PC-9 (cell line): Measurements from ENCODE around the gene METTL27. TPM values are rescaled to one million over a fixed set of nuclear protein-coding genes. Genes with fewer than 3 reads are reported as not detected.
"Not testable (repeated sequence)": the region's sequence is repeated elsewhere in the genome, so short reads cannot be mapped to it uniquely, and the experiment has no call there.

Experiments
- BruUV-seq: library from RNA; stranded (reverse); fragments of 400-500 nt; replicated peaks from 2 replicates; lab custom pipeline; 2021; lab: Mats Ljungman, UMichigan
- CTCF ChIA-PET: fragments of 300-600 bp; sonication (Branson Sonifier 250); formaldehyde crosslinking; loops from one replicate; lab custom pipeline; 2022; ENCODE audit warnings: antibody characterized with exemption; lab: Charles Lee
- POLR2A ChIA-PET: fragments of 300-600 bp; sonication (Branson Sonifier 250); formaldehyde crosslinking; loops from one replicate; lab custom pipeline; 2022; ENCODE audit warnings: antibody characterized with exemption; ENCODE audit not compliant: unreplicated experiment; lab: Charles Lee
- DNase-seq, 2 experiments: peaks; one replicate each; pipeline versions ENCODE4 v3.0.0 to v3.0.0-alpha.2; 2015 to 2022; ENCODE audit warnings: mixed read lengths in 1 of 2
- H2AFZ ChIP-seq: fragments of 200-600 bp; sonication (generic); 2 replicates; pipeline ENCODE4 v1.8.1; 2017; ENCODE audit warnings: antibody characterized with exemption
- H3F3A ChIP-seq: fragments of 200-600 bp; sonication (generic); 2 replicates; pipeline ENCODE4 v1.8.1; 2017; ENCODE audit warnings: antibody characterized with exemption, mild to moderate bottlenecking, low read depth; ENCODE audit not compliant: insufficient read depth
- H3K27ac ChIP-seq: fragments of 200-600 bp; sonication (generic); 2 replicates; pipeline ENCODE4 v1.6.1; 2016; ENCODE audit warnings: mixed run types
- H3K27me3 ChIP-seq: fragments of 200-600 bp; sonication (generic); 2 replicates; pipeline ENCODE4 v1.6.1; 2016; ENCODE audit warnings: low read depth, mixed run types; ENCODE audit not compliant: insufficient read depth
- H3K36me3 ChIP-seq: fragments of 200-600 bp; sonication (generic); 2 replicates; pipeline ENCODE4 v1.6.1; 2016; ENCODE audit warnings: low read depth, mixed run types
- H3K4me1 ChIP-seq: fragments of 200-600 bp; sonication (generic); replicated peaks from 2 replicates; pipeline ENCODE4 v1.6.1; 2016; ENCODE audit warnings: mixed run types; ENCODE audit not compliant: insufficient read depth
- H3K4me2 ChIP-seq: fragments of 200-600 bp; sonication (generic); 2 replicates; pipeline ENCODE4 v1.6.1; 2017; ENCODE audit warnings: mixed run types
- H3K4me3 ChIP-seq: fragments of 200-600 bp; sonication (generic); 2 replicates; pipeline ENCODE4 v1.6.1; 2016; ENCODE audit warnings: mixed run types
- H3K79me2 ChIP-seq: fragments of 200-600 bp; sonication (generic); 2 replicates; pipeline ENCODE4 v1.6.1; 2017; ENCODE audit warnings: low read depth, mixed run types
- H3K9me2 ChIP-seq: fragments of 200-600 bp; sonication (generic); 2 replicates; pipeline ENCODE4 v1.8.1; 2017; ENCODE audit warnings: mild to moderate bottlenecking; ENCODE audit not compliant: insufficient read depth
- H3K9me3 ChIP-seq: fragments of 200-600 bp; sonication (generic); 2 replicates; pipeline ENCODE4 v1.8.1; 2016; ENCODE audit warnings: low read depth; ENCODE audit not compliant: insufficient read depth
- H4K20me1 ChIP-seq: fragments of 200-600 bp; sonication (generic); 2 replicates; pipeline ENCODE4 v1.8.1; 2017; ENCODE audit not compliant: insufficient read depth
- CTCF ChIP-seq: fragments of 200-600 bp; sonication (generic); conservative IDR thresholded peaks from 2 replicates; pipeline ENCODE4 v1.6.1; 2017; ENCODE audit warnings: mixed run types, antibody characterized with exemption, mild to moderate bottlenecking, moderate library complexity
- EZH2 ChIP-seq: fragments of 200-600 bp; sonication (generic); IDR thresholded peaks from 2 replicates; pipeline ENCODE4 v1.8.0; 2017; ENCODE audit warnings: antibody characterized with exemption, low read depth
- intact Hi-C: fragments of 100-400 bp; cut with micrococcal nuclease; formaldehyde crosslinking; loops from one replicate; pipeline ENCODE4 v1.10.0; 2022; ENCODE audit not compliant: unreplicated experiment
- total RNA-seq: library from RNA; stranded (reverse); gene quantifications from 2 replicates; pipeline ENCODE4 v1.2.3, GENCODE V29; 2021

The METTL27 gene
- total RNA-seq, 1 experiment from 2014 or later = 23.2 TPM

DNA sequence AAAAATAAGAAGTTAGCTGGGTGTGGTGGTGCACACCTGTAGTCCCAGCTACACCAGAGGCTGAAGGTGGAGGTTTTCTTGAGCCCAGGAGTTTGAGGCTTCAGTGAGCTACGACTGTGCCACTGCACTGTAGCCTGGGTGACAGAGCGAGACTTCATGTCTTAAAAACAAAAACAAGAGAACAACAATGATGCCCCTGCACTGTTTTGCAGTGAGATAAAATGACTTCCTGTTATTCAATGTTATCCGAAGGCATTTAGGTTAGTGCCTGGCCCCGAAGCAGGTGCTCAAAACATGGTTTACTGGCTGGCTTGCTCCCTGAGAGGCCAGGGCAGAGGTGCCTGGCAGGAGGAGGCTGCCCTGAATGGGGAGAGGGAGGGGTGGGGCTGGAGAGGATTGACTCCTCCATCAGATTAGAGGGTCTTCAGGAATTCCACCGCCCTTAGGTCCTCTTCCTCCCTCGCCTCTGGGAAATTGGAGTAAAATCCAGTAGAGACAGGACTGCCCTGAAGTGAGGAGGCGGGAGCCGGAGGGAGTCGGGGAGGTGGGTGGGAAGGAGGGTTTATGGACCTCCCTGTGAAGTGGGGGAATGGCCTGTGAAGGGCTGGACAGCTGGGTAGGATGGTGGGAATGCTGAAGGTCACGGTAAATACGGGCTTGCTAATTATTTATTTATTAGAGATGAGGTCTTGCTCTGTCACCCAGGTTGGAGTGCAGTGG is 18.3 kb downstream of the METTL27 start:
- intact Hi-C loops = loop anchor here (10.0 kb wide), 1 partner anchor 239 kb away; no protein-coding TSS in a partner anchor
- BruUV-seq = no TSS peak
- CTCF ChIA-PET = no interaction called here
- H3K4me2 ChIP-seq = peak overlapping the region; percentile 65
- H3F3A ChIP-seq = peaks cover 53% of the 10 kb centered on the region
- no peaks in the 10 kb centered on the region for H4K20me1 ChIP-seq
- H3K4me3 ChIP-seq = no peak overlapping the region
- POLR2A ChIA-PET = interaction anchor here (0.6 to 2.1 kb wide), 4 partner anchors 9 to 302 kb away, joined by 3 to 41 read pairs (median 8); partner anchors contain the start of genes BAZ1B and TBL2
- H3K27me3 ChIP-seq = no peaks in the 10 kb centered on the region
- peaks cover 75% of the 10 kb centered on the region for H3K4me1 ChIP-seq
- no peak overlapping the region for H2AFZ ChIP-seq
- H3K36me3 ChIP-seq = no peaks in the 10 kb centered on the region
- H3K79me2 ChIP-seq = peaks cover 5% of the 10 kb centered on the region
- H3K27ac ChIP-seq = peak overlapping the region; percentile 99
- DNase-seq = no peak
- no peaks in the 10 kb centered on the region for H3K9me2 ChIP-seq
- no peaks in the 10 kb centered on the region for H3K9me3 ChIP-seq
- no peak for TF ChIP-seq CTCF
- no peak for TF ChIP-seq EZH2

GRCh38 chr7:73823257-73823656 is 19.1 kb downstream of the METTL27 start:
- H2AFZ ChIP-seq = no peak overlapping the region
- H3K9me3 ChIP-seq = no peaks in the 10 kb centered on the region
- TF ChIP-seq CTCF (no peak), EZH2 (no peak)
- H3K9me2 ChIP-seq = no peaks in the 10 kb centered on the region
- POLR2A ChIA-PET = interaction anchor here (0.6 to 2.1 kb wide), 6 partner anchors 10 to 84 kb away, joined by 3 to 46 read pairs (median 8); partner anchors contain the start of gene ABHD11
- H3K4me3 ChIP-seq = no peak overlapping the region
- peaks cover 67% of the 10 kb centered on the region for H3K4me1 ChIP-seq
- TSS peak; percentile 81 for BruUV-seq
- peak overlapping the region; percentile 65 for H3K4me2 ChIP-seq
- H3K36me3 ChIP-seq = no peaks in the 10 kb centered on the region
- H4K20me1 ChIP-seq = no peaks in the 10 kb centered on the region
- H3F3A ChIP-seq = peaks cover 46% of the 10 kb centered on the region
- no peaks in the 10 kb centered on the region for H3K79me2 ChIP-seq
- no peak for DNase-seq
- H3K27ac ChIP-seq = peak overlapping the region; percentile 99
- CTCF ChIA-PET = interaction anchor here (0.7 to 1.2 kb wide), 2 partner anchors 26 to 38 kb away, joined by 4 read pairs; no protein-coding TSS in a partner anchor
- intact Hi-C loops = loop anchor here (10.0 kb wide), 1 partner anchor 238 kb away; no protein-coding TSS in a partner anchor
- H3K27me3 ChIP-seq = no peaks in the 10 kb centered on the region

GRCh38 chr7:73822319-73823173 is 19.8 kb downstream of the METTL27 start:
- no peak overlapping the region for H2AFZ ChIP-seq
- H3K27me3 ChIP-seq = no peaks in the 10 kb centered on the region
- TF ChIP-seq EZH2 (no peak), CTCF (no peak)
- BruUV-seq = no TSS peak
- no peaks in the 10 kb centered on the region for H4K20me1 ChIP-seq
- no peaks in the 10 kb centered on the region for H3K79me2 ChIP-seq
- ChIA-PET POLR2A (interaction anchor here (0.5 to 2.1 kb wide), 23 partner anchors 8 to 902 kb away, joined by 3 to 46 read pairs (median 6); partner anchors contain the start of genes ABHD11, CLDN4 and METTL27), CTCF (interaction anchor here (0.6 to 1.9 kb wide), 10 partner anchors 11 to 156 kb away, joined by 3 to 7 read pairs (median 4); no protein-coding TSS in a partner anchor)
- no peaks in the 10 kb centered on the region for H3K36me3 ChIP-seq
- H3K9me2 ChIP-seq = no peaks in the 10 kb centered on the region
- peaks cover 42% of the 10 kb centered on the region for H3F3A ChIP-seq
- peak overlapping the region; percentile 99 for H3K27ac ChIP-seq
- peak overlapping the region; percentile 65 for H3K4me2 ChIP-seq
- H3K4me1 ChIP-seq = peaks cover 62% of the 10 kb centered on the region
- no peaks in the 10 kb centered on the region for H3K9me3 ChIP-seq
- intact Hi-C loops = loop anchor here (1.0 to 10.0 kb wide), 6 partner anchors 8 to 238 kb away; partner anchors contain the start of genes CLDN3 and CLDN4
- no peak overlapping the region for H3K4me3 ChIP-seq
- peak; percentile 99 for DNase-seq

DNA sequence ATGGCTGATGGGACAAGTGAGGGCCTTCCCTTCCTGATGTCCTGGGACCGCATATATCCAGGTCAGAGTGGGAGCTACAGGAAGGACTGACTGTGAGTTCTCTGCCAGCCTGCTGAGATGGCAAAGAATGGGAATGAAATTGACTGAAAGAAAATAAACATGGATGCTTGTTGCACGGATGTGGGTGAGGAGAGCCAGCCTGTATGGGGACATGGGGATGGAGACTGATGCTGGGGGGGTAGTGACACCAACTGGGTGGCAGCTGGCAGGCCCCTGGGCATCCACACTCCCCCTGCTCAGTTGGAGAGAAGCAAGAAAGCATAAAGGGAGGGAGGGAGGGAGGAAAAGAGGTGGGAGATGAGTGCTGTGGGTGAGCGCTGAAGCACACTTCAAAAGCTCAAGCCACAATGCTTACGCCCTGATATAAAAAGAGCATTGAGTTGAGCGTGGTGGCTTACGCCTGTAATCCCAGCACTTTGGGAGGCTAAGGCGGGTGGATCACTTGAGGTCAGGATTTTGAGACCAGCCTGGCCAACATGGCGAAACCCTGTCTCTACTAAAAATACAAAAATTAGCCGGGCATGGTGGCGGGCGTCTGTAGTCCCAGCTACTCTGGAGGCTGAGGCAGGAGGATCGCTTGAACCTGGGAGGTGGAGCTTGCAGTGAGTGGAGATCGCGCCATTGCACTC is 20.6 kb downstream of the METTL27 start:
- H3K79me2 ChIP-seq = not testable (repeated sequence)
- H3K27ac ChIP-seq = peak overlapping the region; percentile 99

More for the DNA sequence above, 20.6 kb downstream of the METTL27 start:
- Histone ChIP-seq H3K4me2 (peak overlapping the region; percentile 32), H3K4me1 (peaks cover 59% of the 10 kb centered on the region), H3F3A (peaks cover 34% of the 10 kb centered on the region)
- POLR2A ChIA-PET = interaction anchor here (0.5 to 2.1 kb wide), 16 partner anchors 9 to 903 kb away, joined by 3 to 46 read pairs (median 8); partner anchors contain the start of genes ABHD11, CLDN4 and METTL27
- BruUV-seq = TSS peak; percentile 34
- not testable (repeated sequence) for H3K9me2 ChIP-seq, DNase-seq, H3K27me3 ChIP-seq, H4K20me1 ChIP-seq, H2AFZ ChIP-seq, H3K9me3 ChIP-seq, H3K4me3 ChIP-seq, H3K36me3 ChIP-seq
- intact Hi-C loops = loop anchor here (1.0 to 10.0 kb wide), 6 partner anchors 9 to 237 kb away; partner anchors contain the start of genes CLDN3 and CLDN4
- CTCF ChIA-PET = interaction anchor here (0.6 to 1.9 kb wide), 8 partner anchors 10 to 157 kb away, joined by 3 to 7 read pairs (median 4); no protein-coding TSS in a partner anchor
